Vagina (tissue), 2 donors: Measurements from ENCODE around the gene MTNR1B.

Experiments used
- CTCF ChIP-seq, 3 experiments: fragments of 450-650 bp in 2 of 3; fragments of 200-600 bp in 1 of 3; sonication (generic) in 1 of 3; IDR thresholded peaks; one replicate each; pipeline ENCODE4 v1.5.1; 2017 to 2019; ENCODE audit warnings: antibody characterized with exemption in 3 of 3, mild to moderate bottlenecking in 2 of 3, moderate library complexity in 2 of 3
- POLR2A ChIP-seq, 2 donors: fragments of 450-650 bp; IDR thresholded peaks; one replicate each; pipeline ENCODE4 v1.6.1; 2017; ENCODE audit warnings: antibody characterized with exemption in 2 of 2, mild to moderate bottlenecking in 2 of 2, moderate library complexity in 2 of 2

- no peak for TF ChIP-seq CTCF (IDR thresholded peaks at IDR 0.05)
- no peak for TF ChIP-seq POLR2A (IDR thresholded peaks at IDR 0.05)
Observed at GRCh38 chr11:93028960-93029522, 59.6 kb downstream of the MTNR1B start.
